Prostate gland (tissue), 2 donors: ENCODE measurements around the gene SERPINB12.

Experiments used
- CTCF ChIP-seq, 4 experiments: fragments of 200-600 bp in 2 of 4; fragments of 450-650 bp in 2 of 4; sonication (generic) in 2 of 4; IDR thresholded peaks; 1 replicate in 3 of 4; 2 replicates in 1 of 4; pipeline ENCODE4 v1.5.1; 2016 to 2019; ENCODE audit warnings: antibody characterized with exemption in 4 of 4, mild to moderate bottlenecking in 2 of 4, moderate library complexity in 2 of 4
- POLR2AphosphoS5 ChIP-seq: sonication (generic); formaldehyde crosslinking; IDR thresholded peaks from one replicate; pipeline ENCODE4 v1.6.1; 2017; ENCODE audit warnings: antibody characterized with exemption

GRCh38 chr18:63514888-63515678 lies 27.1 kb upstream of the SERPINB12 start:
- TF ChIP-seq CTCF (IDR thresholded peaks at IDR 0.05) (no peak), POLR2AphosphoS5 (no peak)
